Measurements from ENCODE around the gene HDAC2. TPM values are rescaled to one million over a fixed set of nuclear protein-coding genes. Genes with fewer than 3 reads are reported as not detected.

HDAC2 gene
- total RNA-seq, 3 donors from 2014 or later (not counting 1 experiment from before 2014, with no cell fraction given) = 55.1 to 74.5 (median 60.8) TPM

GRCh38 chr6:113907102-113907815, 63.7 kb downstream of the HDAC2 start:
- Mint-ChIP-seq H3K4me3 (no peak overlapping the region), H3K27ac (no peak overlapping the region), H3K4me1 (no peaks in the 10 kb centered on the region), H3K27me3 (ENCODE audit: low read depth in 2 of 2) (peaks cover 0 to 13% of the 10 kb centered on the region in 2 donors), H3K9me3 (no peaks in the 10 kb centered on the region), H3K36me3 (no peaks in the 10 kb centered on the region)
- Histone ChIP-seq H3K27ac (ENCODE audit: low read length) (no peak overlapping the region), H3K27me3 (ENCODE audit: control insufficient read depth, insufficient read depth, low read length) (no peaks in the 10 kb centered on the region), H3K4me1 (ENCODE audit: control insufficient read depth, insufficient read depth, low read length) (no peaks in the 10 kb centered on the region), H3K9me3 (ENCODE audit: control insufficient read depth, insufficient read depth, low read length) (no peaks in the 10 kb centered on the region), H3K36me3 (ENCODE audit: control insufficient read depth, insufficient read depth, low read length) (no peaks in the 10 kb centered on the region), H3K4me3 (ENCODE audit: low read length) (no peak overlapping the region)
- no peak for TF ChIP-seq CTCF (IDR thresholded peaks at IDR 0.05)
- DNase-seq (no peak), ATAC-seq (no peak)
- WGBS (ENCODE audit: insufficient coverage) = 79% methylated on average over 5 of the region's 6 CpGs
- intact Hi-C loops (cut with micrococcal nuclease) = loop anchor here (5.0 kb wide), 1 partner anchor 1725 kb away; no protein-coding TSS in a partner anchor

GRCh38 chr6:113903666-113904330, 67.2 kb downstream of the HDAC2 start:
- intact Hi-C loops (cut with micrococcal nuclease) = no loop called here
- no peaks in the 10 kb centered on the region for H3K27me3 ChIP-seq (ENCODE audit: control insufficient read depth, insufficient read depth, low read length)
- no peaks in the 10 kb centered on the region for H3K9me3 ChIP-seq (ENCODE audit: control insufficient read depth, insufficient read depth, low read length)
- H3K36me3 Mint-ChIP-seq = no peaks in the 10 kb centered on the region
- DNase-seq (no peak), ATAC-seq (no peak)
- H3K4me1 Mint-ChIP-seq = no peaks in the 10 kb centered on the region
- H3K27ac ChIP-seq (ENCODE audit: low read length) = no peak overlapping the region
- no peak overlapping the region for H3K4me3 Mint-ChIP-seq
- H3K36me3 ChIP-seq (ENCODE audit: control insufficient read depth, insufficient read depth, low read length) = no peaks in the 10 kb centered on the region
- no peak for TF ChIP-seq CTCF (IDR thresholded peaks at IDR 0.05)
- WGBS (ENCODE audit: insufficient coverage) = 82% methylated on average over 9 of the region's 9 CpGs
- no peaks in the 10 kb centered on the region for H3K4me1 ChIP-seq (ENCODE audit: control insufficient read depth, insufficient read depth, low read length)
- no peak overlapping the region for H3K4me3 ChIP-seq (ENCODE audit: low read length)
- peaks cover 6% of the 10 kb centered on the region in 2 donors for H3K27me3 Mint-ChIP-seq (ENCODE audit: low read depth in 2 of 2)
- H3K27ac Mint-ChIP-seq = no peak overlapping the region
- H3K9me3 Mint-ChIP-seq = no peaks in the 10 kb centered on the region

- intact Hi-C loops (cut with micrococcal nuclease) = no loop called here
- Histone ChIP-seq H3K4me1 (ENCODE audit: control insufficient read depth, insufficient read depth, low read length) (no peaks in the 10 kb centered on the region), H3K4me3 (ENCODE audit: low read length) (no peak overlapping the region), H3K9me3 (ENCODE audit: control insufficient read depth, insufficient read depth, low read length) (no peaks in the 10 kb centered on the region), H3K36me3 (ENCODE audit: control insufficient read depth, insufficient read depth, low read length) (no peaks in the 10 kb centered on the region), H3K27me3 (ENCODE audit: control insufficient read depth, insufficient read depth, low read length) (no peaks in the 10 kb centered on the region), H3K27ac (ENCODE audit: low read length) (no peak overlapping the region)
- Mint-ChIP-seq H3K4me1 (no peaks in the 10 kb centered on the region), H3K27me3 (ENCODE audit: low read depth in 2 of 2) (peaks cover 4 to 6% of the 10 kb centered on the region in 2 donors), H3K4me3 (no peak overlapping the region), H3K9me3 (no peaks in the 10 kb centered on the region), H3K27ac (no peak overlapping the region), H3K36me3 (no peaks in the 10 kb centered on the region)
- TF ChIP-seq CTCF (IDR thresholded peaks at IDR 0.05) = no peak
- no peak for DNase-seq
- WGBS (ENCODE audit: insufficient coverage) = 100% methylated on average over 1 of the region's 2 CpGs
- ATAC-seq = no peak
Observed at GRCh38 chr6:113901482-113901881, 69.5 kb downstream of the HDAC2 start.
